ENCODE measurements around the gene UFSP1.
A peak's percentile ranks its signal among the peaks of the same experiment; 100 is the strongest.

Gene UFSP1

GRCh38 chr7:100887516-100888290, 1.8 kb downstream of the UFSP1 start:
- H3K36me3 ChIP-seq (ENCODE audit: control insufficient read depth, insufficient read depth, low read length), result peaks cover 36% of the 10 kb centered on the region
- peak overlapping the region; percentile 84 for H3K4me3 ChIP-seq (replicated peaks; ENCODE audit: low read depth, low read length)
- peak; percentile 77 for DNase-seq (ENCODE audit: extremely low read depth, insufficient read length)
- H3K27me3 ChIP-seq (replicated peaks; ENCODE audit: control insufficient read depth, insufficient read depth, low read length), result no peaks in the 10 kb centered on the region
- TF ChIP-seq, protein P1, sequence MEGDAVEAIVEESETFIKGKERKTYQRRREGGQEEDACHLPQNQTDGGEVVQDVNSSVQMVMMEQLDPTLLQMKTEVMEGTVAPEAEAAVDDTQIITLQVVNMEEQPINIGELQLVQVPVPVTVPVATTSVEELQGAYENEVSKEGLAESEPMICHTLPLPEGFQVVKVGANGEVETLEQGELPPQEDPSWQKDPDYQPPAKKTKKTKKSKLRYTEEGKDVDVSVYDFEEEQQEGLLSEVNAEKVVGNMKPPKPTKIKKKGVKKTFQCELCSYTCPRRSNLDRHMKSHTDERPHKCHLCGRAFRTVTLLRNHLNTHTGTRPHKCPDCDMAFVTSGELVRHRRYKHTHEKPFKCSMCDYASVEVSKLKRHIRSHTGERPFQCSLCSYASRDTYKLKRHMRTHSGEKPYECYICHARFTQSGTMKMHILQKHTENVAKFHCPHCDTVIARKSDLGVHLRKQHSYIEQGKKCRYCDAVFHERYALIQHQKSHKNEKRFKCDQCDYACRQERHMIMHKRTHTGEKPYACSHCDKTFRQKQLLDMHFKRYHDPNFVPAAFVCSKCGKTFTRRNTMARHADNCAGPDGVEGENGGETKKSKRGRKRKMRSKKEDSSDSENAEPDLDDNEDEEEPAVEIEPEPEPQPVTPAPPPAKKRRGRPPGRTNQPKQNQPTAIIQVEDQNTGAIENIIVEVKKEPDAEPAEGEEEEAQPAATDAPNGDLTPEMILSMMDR (IDR thresholded peaks at IDR 0.05; ENCODE audit: insufficient read depth, low read length, poor library complexity, severe bottlenecking), result no peak

DNA sequence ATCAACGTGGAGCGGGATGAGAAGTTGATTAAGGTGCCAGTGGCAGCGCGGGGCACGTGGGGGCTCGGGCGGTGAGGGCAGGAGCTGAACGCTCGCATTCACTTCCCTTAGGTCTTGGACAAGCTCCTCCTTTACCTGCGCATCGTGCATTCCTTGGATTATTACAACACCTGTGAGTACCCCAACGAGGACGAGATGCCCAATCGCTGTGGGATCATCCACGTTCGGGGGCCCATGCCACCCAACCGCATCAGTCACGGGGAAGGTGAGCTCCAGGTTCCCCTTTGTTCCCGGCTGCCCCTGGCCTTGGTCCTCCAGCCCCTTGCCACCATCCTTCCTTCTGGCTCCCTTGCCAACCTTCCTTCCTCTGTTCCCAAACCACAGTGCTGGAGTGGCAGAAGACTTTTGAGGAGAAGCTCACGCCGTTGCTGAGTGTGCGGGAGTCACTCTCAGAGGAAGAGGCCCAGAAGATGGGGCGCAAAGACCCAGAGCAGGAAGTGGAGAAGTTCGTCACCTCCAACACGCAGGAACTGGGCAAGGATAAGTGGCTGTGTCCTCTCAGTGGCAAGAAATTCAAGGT, 2.5 kb downstream of the UFSP1 start:
- no peaks in the 10 kb centered on the region for H3K27me3 ChIP-seq (replicated peaks; ENCODE audit: control insufficient read depth, insufficient read depth, low read length)

GRCh38 chr7:100886142-100886935, 3.2 kb downstream of the UFSP1 start:
- Histone ChIP-seq H3K4me3 (replicated peaks; ENCODE audit: low read depth, low read length) (no peak overlapping the region), H3K27me3 (replicated peaks; ENCODE audit: control insufficient read depth, insufficient read depth, low read length) (no peaks in the 10 kb centered on the region), H3K36me3 (ENCODE audit: control insufficient read depth, insufficient read depth, low read length) (peaks cover 46% of the 10 kb centered on the region)
- DNase-seq (ENCODE audit: extremely low read depth, insufficient read length), result no peak
- TF ChIP-seq, protein P1 (IDR thresholded peaks at IDR 0.05; ENCODE audit: insufficient read depth, low read length, poor library complexity, severe bottlenecking), result no peak

More for the DNA sequence above, 2.5 kb downstream of the UFSP1 start:
- no peak overlapping the region for H3K4me3 ChIP-seq (replicated peaks; ENCODE audit: low read depth, low read length)
- DNase-seq (ENCODE audit: extremely low read depth, insufficient read length), result no peak
- TF ChIP-seq, protein P1 (IDR thresholded peaks at IDR 0.05; ENCODE audit: insufficient read depth, low read length, poor library complexity, severe bottlenecking), result no peak
- H3K36me3 ChIP-seq (ENCODE audit: control insufficient read depth, insufficient read depth, low read length), result peaks cover 39% of the 10 kb centered on the region

DNA sequence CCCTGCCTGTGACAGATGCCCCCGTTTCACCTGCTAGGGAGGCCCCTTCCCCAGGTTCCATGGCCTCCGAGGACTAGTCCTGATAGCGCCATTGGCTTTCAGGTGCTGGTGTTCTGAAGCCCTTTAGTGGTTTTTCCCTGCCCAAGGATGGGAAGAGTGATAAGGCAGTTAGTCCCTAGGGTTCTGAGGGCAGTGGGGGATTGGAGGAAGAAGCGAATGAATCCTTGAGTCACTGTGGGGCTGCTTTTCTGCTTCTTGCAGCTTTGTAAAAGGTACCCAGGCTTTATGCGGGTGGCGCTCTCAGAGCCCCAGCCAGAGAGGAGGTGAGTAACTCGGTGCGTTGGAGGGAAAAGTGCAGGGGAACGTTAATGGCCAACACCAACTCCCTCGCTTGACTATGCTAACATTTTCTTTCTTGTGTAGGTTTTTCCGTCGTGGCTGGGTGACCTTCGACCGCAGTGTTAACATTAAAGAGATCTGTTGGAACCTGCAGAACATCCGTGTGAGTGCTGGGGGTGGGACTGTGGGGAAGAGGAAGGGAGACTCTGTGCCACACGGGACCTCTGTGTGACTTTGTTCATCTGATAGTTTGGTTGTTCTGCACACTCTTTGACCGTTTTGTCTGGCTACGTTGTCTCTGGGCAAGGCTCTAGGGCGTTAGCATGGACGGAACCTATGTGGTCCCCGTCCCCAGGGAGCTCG, 3.9 kb downstream of the UFSP1 start:
- TF ChIP-seq, protein P1 (IDR thresholded peaks at IDR 0.05; ENCODE audit: insufficient read depth, low read length, poor library complexity, severe bottlenecking), result no peak
- no peak for DNase-seq (ENCODE audit: extremely low read depth, insufficient read length)
- Histone ChIP-seq H3K4me3 (replicated peaks; ENCODE audit: low read depth, low read length) (no peak overlapping the region), H3K27me3 (replicated peaks; ENCODE audit: control insufficient read depth, insufficient read depth, low read length) (no peaks in the 10 kb centered on the region), H3K36me3 (ENCODE audit: control insufficient read depth, insufficient read depth, low read length) (peaks cover 49% of the 10 kb centered on the region)

GRCh38 chr7:100884736-100885439, 4.6 kb downstream of the UFSP1 start:
- Histone ChIP-seq H3K36me3 (ENCODE audit: control insufficient read depth, insufficient read depth, low read length) (peaks cover 51% of the 10 kb centered on the region), H3K4me3 (replicated peaks; ENCODE audit: low read depth, low read length) (no peak overlapping the region), H3K27me3 (replicated peaks; ENCODE audit: control insufficient read depth, insufficient read depth, low read length) (no peaks in the 10 kb centered on the region)
- no peak for DNase-seq (ENCODE audit: extremely low read depth, insufficient read length)
- TF ChIP-seq, protein P1 (IDR thresholded peaks at IDR 0.05; ENCODE audit: insufficient read depth, low read length, poor library complexity, severe bottlenecking), result no peak

Data from GM06990 (cell line).